NCI-H748 treated with DMSO at 0.1 percent for 48 hours (cell line): ENCODE data around the gene GLYR1.

Experiments
- DNase-seq: peaks from one replicate; lab custom pipeline; 2025; lab: John Stamatoyannopoulos, UW

The GLYR1 gene

DNA sequence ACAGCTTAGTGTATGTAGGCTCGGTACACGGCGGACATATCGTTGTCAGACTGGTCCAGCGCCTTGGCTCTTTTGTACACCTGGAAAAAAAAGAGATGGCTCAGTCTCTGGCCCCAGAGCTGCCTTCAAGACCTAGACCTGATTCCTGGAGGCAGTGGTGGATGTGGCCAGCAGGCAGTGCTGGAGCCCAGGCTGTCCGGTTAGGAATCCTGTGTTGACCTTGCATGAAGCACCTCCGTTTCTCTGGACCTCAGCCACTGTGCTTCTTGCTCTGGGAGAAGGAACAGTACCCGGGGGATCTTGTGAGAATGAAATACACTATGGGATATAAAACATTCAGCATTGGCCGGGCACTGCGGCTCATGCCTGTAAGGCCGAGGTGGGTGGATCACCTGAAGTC is 41.9 kb downstream of the GLYR1 start:
- no peak for DNase-seq

DNA sequence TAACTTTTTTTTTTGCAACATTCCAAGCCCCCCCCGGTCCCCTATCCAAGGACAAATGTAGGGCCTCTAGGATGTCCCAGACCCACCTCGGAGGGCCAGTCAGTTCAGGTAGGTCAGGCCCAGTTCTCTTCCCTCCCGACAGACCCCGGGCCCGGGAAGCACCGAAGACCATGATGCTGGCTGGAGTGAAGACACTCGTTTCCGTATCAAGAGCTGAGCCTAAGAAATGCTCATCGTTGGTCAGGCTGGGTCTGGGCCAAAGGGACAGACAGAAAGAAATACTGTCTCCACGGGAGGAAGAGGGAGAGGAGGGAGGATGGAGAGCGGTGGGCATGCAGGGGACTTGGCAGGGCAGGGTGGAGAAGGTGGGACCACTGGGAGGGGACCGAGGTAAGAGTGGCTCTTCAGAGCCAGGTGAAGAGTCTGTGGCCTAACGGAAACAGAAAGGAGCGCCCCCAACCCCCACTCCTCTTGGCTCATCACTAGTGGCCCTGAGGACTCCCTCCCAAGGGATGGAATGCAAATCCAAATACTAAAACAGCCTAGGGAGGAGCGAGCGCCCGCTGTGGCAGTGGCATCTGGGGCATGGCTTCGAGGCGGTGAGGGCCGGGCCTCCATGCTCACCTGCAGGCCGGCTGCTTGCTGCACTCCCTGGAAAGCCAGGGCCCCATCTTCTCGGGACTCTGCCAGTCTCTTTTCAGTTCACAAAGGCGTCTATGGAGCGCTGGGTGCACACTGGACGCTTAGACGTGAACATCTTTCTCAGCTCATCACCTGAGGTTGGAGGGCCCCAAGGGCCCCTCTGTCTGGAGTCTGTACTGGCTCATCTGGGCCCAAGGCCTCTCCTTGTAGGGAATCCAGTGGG is 43.0 kb downstream of the GLYR1 start:
- DNase-seq: no peak

DNA sequence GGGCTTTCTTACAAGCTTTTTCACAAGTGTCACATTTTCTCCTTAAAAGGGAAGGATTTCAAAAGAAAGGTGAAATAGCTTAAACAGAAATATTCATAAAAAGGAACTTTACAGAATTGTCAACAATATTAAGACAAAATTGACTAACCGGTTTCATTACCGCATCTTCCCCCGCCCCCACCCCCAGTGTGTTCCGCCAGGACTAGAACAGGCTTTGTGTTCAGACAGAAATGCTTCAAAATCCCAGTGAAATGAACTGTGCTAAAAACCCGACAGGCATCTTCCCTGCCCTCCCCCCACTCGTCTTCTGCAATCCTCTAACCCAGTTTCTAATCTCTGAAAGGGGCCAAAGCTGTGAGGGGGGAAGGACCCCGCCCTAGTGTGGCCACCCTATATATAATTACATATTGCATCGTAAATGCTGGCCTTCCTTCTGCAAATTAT is 43.7 kb downstream of the GLYR1 start:
- no peak for DNase-seq

DNA sequence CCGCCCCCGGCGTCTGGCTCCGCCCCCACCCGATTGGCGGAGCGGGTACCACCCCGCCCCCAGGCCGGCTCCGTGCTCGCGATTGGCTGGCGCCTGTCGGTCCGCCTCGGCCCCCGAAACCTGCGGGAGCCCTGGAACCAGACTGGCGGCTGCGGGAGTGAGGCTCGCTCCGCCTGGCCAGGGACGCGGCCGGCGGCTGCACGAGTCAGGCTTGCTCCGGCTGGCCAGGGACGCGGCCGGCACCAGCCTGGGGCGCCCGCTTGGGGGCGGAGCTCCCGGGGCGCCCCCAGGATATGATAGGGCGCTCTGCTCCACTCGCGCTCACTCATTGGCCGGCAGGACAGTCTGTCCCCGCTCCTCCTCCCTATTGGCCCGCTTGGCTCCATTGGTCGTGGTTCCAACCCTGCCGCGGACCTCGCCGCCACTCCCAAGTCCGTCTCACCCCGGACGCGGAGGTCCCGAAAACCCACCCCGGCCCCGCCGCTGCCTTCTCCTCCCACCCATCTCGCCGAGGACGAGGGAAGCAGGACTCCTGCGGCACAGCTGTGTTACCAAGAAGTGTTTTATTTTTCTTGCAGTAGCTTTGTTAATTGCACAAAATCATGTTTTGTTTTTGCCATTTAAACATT is 44.3 kb downstream of the GLYR1 start:
- DNase-seq: peak; percentile 74

DNA sequence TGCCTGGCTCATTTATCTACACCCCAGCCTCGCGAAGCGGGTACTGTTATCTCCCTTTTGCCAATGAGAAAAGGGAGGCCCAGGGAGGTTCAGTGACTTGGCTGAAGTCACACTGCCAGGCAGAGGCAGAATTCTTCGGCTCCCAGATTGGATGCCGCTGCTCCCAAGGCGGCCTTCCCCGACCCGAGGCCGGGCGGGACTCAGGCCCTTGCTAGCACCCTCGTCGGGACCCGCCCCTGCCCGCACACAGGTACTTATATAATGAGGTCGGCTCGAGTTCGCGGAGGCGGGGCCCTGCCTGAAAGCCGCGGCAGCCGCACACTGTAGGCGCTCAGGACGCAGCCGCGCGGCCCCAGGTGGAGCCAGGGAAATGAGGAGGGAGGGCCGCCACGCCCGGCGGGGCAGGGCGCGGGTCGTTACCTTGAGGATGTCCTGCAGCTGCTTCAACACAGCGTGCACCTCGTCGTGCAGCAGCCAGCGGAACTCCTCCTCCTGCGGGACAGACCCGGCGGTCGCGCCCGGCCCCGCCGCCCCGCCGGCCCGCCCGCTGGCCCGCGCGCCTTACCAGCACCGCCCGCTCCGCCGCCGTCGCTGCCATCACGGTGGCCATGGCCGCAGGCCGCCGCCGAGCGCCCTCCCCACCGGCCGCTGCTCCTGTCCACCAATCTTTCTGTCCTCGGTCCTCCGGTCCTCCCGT is 45.0 kb downstream of the GLYR1 start, which contains the start of gene ROGDI:
ROGDI (minus strand) TSS at position 672 of the 697 bp plus-strand sequence; CDS start at position 610, 62 bp downstream.
- DNase-seq: peak; percentile 54

DNA sequence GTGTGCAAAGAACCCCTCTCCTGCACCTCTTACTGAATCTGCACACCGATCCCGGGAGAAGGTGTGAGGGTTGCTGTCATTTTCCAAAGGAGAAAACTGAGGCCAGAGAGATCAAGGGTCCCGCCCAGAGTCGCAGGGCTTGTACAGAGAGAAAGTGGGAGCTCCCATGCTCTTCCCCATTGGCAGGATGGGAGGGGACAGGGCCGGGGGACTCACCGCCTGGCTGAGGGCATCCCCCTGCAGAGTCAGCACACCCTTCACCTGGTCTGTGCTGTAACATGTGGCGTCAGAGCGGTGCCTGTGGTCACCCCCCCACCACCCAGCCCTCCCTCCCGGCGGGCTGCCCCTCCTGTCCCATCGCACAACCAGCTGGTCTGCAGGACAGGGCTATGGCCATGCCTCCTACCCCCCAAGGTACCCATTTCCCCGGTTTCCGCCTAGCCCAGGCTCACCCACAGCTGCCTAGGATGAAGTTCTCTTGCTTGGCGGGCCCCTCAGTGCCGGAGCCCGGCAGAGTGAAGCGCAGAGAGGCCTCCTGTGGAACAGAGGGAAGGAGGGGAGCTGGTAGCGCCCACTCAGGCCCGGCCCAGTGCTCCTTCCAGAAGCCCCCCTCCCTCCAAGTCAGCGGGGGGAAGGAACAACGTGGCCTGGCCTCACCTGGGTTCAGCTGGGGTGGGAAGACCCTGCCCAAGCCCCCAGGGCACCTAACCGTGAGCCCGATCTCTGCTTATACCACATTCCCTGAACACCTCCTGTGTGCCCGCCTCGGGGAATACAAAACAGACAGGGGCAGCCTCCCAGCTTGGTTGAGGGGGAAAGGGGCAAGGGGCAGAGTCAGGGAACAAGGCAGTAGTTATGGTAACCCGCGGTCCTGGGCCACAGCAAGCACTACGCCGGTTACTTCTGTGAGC is 45.8 kb downstream of the GLYR1 start:
- no peak for DNase-seq

DNA sequence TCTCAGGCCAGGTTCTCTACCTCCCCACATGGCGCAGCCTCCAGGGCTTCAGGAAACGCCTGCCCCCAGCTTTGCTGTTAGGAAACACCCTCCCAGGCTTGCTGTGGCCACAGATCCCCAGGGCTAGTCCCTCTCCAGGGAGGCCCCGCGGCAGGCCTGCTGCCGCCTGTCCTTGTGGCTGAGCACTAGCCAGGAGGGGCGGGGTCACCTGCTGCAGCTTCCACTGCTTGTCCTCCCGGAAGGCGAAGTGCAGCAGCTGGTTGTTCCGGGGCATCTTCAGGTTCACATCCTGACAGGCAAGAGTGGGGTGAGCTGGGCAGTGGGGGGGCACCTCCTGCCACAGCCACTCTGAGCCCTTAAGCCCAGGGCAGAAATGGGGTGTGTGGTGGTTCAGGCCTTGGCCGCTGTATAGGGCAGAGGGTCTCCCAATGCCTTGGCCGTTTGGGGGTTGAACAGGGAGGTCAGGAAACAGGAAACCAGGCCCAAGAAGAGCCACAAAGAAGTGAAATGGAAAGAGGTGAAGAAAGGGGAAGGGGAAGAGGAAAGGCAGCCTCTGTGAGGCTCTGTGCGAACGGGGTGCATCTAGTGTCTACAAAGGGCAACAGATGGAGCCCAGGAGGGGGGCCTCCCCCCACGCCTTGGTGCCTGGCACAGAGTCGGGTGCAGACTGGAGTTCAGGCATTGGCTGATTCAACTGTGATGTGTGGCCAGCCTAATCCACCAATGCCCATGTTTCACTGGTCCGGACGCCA is 46.6 kb downstream of the GLYR1 start:
- DNase-seq: no peak

DNA sequence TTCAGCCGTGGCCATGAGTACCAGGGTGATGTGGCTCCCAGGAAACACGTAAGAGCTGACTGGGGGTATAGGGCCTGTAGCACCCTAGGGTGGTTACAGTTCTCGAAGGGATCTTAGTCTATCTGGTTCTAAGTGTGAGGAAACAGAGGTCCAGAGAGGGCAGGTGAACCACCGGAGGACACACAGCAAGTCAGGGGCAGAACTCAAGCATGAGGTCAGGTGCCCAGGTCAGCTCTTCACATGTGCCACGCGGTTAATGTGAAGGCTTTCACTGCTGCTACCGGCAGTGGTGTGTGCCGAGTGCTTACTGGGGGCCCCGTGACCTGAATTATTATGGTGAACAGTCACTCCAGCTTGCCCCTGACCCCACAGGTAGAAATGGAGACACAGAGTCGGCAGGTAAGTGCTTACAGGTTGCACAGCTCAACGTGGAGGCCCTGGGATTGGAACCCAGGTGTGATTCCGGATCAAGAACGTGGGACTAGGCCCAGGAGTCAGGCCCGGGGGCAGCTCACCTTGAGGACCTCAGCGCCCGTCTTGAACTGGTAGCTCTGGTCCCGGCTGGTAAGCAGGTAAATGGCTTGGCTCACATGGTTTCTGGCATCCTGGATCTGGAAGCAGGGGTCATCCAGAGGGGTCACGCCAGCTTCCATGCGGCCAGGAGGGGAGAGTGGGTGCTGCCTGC is 47.8 kb downstream of the GLYR1 start:
- DNase-seq: no peak

DNA sequence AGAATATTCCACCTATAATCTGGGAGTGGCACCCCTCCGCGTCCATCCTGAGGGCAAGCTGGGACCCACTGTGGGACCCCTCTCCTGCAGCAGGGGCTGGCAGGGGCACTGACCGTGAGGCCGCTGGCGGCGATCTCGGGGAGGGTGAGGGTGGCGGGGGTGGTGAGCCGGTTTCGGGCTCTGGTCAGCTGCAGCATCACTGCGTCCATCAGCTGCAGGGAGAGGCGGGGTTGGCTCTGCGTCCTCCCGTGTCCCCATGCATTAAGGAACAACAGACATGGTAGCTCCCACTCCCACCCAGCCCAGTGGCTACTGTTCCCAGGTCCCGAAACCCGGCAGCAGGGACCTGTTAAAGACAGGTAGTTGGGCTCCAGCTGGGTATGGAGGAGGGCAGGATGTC is 48.6 kb downstream of the GLYR1 start:
- no peak for DNase-seq

DNA sequence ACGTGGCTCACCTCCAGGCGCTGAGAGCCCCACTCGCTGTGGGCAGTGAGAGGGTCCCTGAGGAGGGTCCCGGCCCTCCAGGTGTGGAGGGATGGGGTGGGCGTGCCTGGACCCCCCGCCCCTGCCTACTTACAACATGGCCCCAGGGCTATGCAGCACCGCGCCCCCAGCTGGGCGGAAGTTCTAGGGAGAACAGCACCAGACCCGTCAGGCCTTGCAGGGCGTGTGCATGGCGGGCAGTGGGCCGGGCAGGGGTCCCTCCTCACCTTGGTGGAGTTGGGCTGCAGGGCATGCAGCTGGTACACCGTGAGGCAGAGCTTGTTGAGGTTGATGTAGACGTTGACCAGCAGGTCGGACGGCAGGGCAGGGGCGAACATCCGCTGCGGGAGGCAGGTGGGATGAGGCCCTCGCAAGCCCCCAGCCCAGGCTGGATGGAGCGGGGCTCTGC is 49.3 kb downstream of the GLYR1 start:
- no peak for DNase-seq

DNA sequence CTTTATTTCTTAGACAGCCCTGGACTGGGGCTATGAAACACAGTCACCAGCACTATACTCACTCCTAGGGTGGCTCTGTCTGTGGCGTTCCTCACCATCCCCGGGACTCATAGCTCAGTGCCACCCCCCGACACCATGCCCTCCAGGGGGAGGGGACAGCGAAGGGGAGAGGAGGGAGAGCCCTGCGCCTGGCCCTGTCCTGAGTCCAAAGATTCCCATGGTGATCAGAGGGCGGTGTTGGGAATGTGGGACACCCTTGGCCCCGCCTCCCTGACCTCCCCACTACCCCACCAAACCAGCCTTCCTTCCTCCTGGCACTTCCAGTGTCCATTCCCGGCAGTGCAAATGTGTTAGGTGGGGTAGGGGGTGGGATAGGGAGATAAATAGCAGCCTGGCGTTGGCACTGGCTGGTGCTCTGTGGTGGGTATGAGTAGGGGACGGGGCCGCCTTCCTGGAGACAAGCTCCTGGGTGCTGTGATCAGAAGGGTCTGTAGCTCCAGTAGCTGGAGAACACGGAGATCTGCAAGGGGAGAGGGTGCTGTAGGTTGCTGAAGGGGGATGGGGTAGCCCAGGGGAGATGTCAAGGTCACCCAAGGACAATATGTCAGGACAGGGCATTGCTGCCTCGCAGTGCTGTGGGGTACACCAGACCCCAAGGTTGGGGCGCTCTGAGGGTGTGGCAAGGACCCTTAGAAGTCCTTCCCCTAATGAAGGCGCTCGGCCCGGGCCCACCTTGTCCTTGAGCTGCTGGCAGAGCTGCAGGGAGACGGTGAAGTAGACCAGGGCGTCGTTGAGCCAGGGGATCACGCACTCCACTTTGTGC is 49.9 kb downstream of the GLYR1 start:
- no peak for DNase-seq

DNA sequence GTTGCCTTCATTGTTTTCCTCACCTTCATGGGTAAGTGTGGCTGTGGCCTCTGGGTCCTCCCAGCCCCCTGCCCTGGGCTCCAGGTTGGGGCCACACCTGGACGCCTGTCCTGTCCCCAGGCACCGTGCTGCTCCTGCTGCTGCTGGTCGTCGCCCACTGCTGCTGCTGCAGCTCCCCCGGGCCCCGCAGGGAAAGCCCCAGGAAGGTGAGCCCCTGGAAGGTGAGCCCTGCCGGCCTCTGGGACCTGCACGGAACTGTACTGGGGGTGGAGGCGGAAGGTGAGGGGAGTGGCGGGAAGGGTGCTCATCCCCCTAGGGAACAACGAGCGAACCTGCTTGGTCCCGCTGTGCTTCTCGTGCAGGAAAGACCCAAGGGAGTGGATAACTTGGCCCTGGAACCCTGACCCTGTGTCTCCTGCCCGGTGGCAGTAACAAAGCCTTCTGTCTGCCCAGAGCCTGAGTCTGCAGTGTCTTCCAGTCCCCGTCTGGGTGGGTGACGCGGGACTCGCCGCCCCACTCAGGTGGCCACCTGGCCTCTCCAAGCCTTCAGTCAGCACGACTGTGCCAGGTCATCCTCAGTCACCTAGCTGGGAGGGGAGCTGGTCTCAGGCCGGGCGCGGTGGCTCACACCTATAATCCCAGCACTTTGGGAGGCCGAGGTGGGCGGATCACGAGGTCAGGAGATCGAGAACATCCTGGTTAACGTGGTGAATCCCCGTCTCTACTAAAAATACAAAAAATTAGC is 51.1 kb downstream of the GLYR1 start:
- DNase-seq: no peak

DNA sequence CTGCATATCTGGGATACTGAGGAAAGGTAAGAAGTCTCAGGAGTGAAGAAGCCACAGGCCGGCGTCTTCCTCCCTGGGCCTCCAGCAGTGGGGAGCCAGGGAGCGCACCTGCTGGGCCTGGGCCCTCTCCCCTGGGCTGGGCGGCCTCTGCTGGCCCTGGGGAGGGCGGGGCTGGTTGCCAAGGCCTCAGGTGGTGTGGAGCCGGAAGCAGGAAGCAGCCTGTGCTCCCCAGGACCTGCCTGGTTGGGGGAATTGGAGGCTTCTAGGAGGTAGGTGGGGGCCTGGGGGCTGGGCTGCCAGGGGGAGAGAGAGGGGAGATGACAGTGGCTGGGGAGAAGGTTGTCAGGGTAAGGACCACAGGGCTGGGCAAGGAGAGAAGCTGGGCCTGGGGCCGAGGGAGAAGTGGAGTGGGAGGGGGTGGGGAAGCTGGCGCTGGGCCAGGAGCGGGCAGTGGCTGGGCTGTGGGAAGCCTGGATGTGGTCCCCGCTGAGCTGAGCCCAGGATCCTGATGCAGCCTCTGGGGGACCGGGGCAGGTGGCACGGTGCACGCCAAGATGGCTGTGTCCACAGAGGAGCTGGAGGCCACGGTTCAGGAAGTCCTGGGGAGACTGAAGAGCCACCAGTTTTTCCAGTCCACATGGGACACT is 51.8 kb downstream of the GLYR1 start, which contains the start of gene SMIM22:
SMIM22 (plus strand) TSS at position 189 of the 647 bp plus-strand sequence; CDS start at position 555, 366 bp downstream.
- DNase-seq: peak; percentile 41

DNA sequence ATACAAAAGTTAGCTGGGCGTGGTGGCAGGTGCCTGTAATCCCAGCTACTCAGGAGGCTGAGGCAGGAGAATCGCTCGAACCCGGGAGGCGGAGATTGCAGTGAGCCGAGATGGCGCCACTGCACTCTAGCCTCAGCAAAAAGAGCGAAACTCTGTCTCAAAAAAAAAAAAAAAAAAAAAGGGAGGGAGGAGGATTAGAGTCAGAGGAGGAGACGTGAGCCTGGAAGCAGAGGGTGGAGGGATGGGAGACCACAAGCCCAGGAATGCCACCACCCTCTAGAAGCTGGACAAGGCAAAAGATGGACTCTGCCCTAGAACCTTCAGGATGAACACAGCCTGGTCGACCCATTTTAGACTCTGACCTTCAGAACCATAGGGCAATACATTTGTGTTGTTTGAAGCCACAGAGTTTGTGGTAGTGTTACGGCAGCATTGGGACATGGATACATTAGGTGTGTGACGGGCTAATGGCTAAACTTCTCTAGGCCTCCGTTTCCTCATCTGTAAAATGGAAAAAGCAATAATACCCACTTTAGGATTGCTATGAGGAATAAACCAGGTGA is 54.1 kb downstream of the GLYR1 start:
- DNase-seq: no peak

DNA sequence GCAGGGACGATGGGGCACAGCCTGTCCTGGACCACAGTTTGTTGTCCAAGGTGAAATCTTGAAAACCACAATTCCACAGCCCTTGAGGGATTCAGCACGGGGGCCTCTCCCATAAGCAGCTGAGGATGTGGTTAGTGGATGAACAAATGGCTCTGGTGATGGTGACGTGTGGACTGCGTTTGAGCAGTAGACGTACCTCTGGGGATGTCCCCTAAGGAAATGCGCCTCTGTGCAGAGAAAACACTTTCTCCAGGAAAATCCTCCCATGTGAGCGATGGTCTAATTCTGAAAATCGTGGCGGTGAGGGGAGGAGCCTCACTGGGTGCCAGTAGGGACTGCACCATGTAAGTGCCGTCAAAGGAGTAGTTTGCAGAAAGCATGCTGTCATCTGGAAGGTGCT is 56.2 kb downstream of the GLYR1 start:
- no peak for DNase-seq

DNA sequence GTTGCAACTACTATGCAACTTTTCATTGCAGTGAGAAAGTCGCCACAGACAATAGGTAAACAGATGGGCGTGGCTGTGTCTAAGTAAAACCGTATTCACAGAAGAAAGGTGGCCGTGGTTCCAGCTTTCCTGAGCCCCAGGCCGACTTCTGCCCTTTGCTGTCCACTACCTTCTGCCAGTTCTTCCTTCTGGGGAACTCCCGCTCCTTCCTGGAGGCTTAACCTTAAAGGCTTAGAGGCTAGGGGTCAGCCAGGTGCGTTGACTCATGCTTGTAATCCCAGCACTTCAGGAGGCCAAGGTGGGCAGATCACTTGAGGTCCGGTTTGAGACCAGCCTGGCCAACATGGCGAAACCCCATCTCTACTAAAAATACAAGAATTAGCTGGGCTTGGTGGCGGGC is 56.8 kb downstream of the GLYR1 start:
- no peak for DNase-seq

DNA sequence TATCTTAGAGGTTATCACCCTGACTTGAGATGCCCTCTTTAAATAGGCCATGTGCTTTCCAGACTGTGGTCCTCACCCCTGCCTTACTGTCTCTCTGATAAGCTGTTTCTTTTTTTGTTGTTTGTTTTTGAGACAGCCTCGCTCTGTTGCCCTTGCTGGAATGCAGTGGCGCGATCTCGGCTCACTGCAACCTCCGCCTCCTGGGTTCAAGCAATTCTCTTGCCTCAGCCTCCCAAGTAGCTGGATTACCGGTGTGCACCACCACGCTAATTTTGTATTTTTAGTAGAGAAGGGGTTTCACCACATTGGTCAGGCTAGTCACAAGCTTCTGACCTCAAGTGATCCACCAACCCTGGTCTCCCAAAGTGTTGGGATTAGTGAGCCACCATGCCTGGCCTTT is 58.2 kb downstream of the GLYR1 start:
- DNase-seq: no peak

DNA sequence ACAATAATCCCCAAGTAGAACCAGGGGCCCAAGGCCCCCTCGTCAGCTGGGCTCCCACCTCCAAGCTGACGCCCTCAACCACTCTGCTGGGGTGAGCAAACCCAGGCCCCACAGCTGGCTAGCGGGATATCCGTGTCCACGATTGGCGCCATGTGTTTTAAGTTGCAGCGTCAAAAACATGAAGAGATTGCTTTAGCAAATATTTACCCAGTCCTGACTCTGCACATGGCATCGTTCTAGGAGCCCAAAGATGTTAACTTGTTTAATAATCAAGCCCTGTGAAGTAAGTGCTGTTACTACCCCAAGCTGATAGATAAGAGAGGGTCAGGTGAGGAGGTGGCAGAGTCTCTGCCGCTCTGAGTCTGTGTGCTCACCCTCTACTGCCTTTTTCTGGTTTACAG is 58.6 kb downstream of the GLYR1 start:
- DNase-seq: no peak
